ENCODE measurements around the gene RASSF5.
"Not testable (repeated sequence)": the region's sequence is repeated elsewhere in the genome, so short reads cannot be mapped to it uniquely, and the experiment has no call there.

GRCh38 chr1:206483864-206484263, 23.5 kb upstream of the RASSF5 start:
- TF ChIP-seq, protein P1, sequence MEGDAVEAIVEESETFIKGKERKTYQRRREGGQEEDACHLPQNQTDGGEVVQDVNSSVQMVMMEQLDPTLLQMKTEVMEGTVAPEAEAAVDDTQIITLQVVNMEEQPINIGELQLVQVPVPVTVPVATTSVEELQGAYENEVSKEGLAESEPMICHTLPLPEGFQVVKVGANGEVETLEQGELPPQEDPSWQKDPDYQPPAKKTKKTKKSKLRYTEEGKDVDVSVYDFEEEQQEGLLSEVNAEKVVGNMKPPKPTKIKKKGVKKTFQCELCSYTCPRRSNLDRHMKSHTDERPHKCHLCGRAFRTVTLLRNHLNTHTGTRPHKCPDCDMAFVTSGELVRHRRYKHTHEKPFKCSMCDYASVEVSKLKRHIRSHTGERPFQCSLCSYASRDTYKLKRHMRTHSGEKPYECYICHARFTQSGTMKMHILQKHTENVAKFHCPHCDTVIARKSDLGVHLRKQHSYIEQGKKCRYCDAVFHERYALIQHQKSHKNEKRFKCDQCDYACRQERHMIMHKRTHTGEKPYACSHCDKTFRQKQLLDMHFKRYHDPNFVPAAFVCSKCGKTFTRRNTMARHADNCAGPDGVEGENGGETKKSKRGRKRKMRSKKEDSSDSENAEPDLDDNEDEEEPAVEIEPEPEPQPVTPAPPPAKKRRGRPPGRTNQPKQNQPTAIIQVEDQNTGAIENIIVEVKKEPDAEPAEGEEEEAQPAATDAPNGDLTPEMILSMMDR (IDR thresholded peaks at IDR 0.05), result not testable (repeated sequence)
- not testable (repeated sequence) for TF ChIP-seq POLR2A (IDR thresholded peaks at IDR 0.05); POLR2AphosphoS5 (IDR thresholded peaks at IDR 0.05; ENCODE audit: insufficient read depth in 1 of 2, low read depth in 1 of 2)
